22Rv1 (cell line): ENCODE measurements around the gene TWIST2.

Experiments
- H3K27ac ChIP-seq: fragments of 450-650 bp; 2 replicates; pipeline ENCODE4 v1.5.1; 2017
- ZFX ChIP-seq: fragments of 450-650 bp; IDR thresholded peaks from 2 replicates; pipeline ENCODE4 v1.6.1; 2017; ENCODE audit warnings: antibody characterized with exemption, borderline replicate concordance
- TF ChIP-seq, protein P1 (sequence below): fragments of 450-650 bp; IDR thresholded peaks from 2 replicates; pipeline ENCODE4 v1.5.1; 2017; ENCODE audit warnings: mild to moderate bottlenecking

The TWIST2 gene

DNA sequence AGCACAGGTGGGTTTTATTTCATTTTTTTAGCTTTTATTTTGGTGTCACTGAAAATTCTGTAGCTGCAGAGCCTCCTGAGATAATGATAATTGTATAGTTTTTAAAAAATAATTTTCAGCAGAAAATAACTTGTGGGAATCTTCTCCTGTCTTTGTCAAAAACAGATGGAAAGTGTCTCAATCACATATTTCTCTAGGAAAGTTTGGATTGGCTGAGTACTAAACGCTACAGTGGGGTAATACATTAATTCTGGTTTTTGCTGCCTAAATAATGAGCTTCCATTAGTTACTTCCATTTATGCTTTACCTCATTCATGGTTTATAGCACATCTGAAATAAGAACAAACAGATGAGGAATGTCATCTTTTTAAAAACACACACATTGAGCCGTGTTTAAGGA is 2.2 kb downstream of the TWIST2 start:
- no peak for TF ChIP-seq ZFX
- TF ChIP-seq, protein P1, sequence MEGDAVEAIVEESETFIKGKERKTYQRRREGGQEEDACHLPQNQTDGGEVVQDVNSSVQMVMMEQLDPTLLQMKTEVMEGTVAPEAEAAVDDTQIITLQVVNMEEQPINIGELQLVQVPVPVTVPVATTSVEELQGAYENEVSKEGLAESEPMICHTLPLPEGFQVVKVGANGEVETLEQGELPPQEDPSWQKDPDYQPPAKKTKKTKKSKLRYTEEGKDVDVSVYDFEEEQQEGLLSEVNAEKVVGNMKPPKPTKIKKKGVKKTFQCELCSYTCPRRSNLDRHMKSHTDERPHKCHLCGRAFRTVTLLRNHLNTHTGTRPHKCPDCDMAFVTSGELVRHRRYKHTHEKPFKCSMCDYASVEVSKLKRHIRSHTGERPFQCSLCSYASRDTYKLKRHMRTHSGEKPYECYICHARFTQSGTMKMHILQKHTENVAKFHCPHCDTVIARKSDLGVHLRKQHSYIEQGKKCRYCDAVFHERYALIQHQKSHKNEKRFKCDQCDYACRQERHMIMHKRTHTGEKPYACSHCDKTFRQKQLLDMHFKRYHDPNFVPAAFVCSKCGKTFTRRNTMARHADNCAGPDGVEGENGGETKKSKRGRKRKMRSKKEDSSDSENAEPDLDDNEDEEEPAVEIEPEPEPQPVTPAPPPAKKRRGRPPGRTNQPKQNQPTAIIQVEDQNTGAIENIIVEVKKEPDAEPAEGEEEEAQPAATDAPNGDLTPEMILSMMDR = no peak
- no peak overlapping the region for H3K27ac ChIP-seq

DNA sequence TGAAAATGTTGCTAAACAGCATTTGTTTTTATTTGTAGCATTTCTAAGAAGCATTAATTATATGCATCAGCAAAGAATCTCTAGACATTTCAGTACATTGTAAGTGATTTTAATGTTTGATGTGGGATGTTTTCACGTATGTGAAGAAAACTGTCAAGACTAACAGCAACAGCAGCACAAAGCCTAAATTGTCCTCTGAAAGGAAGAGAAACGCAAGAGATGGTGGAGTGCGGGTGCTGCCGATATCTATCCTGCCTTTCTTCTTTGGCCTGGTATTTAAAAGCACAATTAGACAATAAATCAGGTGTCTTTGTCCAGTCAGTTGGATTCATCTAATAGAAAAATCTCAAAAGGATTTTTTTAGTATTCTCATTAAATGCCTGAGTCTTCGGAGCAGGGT is 3.1 kb downstream of the TWIST2 start:
- H3K27ac ChIP-seq = no peak overlapping the region
- no peak for TF ChIP-seq ZFX

DNA sequence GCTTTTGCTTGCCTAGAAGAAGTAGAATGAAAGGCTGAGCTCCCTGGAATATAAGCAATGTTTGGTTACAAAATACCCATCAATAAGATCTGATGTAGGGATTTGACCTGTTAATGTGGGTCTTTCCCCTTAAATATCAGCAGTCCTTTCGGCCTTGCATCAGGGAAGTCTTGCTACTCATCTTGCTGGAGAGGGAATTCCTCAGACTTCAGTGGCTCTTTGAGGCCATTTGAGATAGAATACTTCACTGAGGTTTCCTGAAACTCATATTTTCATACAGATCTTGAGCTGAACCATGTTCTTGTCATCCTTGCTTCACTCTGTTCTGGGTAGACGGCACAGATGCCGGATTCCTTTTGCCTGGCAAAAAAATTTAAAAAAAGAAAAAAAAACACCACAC is 3.9 kb downstream of the TWIST2 start:
- no peak overlapping the region for H3K27ac ChIP-seq
- TF ChIP-seq, protein P1 = no peak
- TF ChIP-seq ZFX = no peak

DNA sequence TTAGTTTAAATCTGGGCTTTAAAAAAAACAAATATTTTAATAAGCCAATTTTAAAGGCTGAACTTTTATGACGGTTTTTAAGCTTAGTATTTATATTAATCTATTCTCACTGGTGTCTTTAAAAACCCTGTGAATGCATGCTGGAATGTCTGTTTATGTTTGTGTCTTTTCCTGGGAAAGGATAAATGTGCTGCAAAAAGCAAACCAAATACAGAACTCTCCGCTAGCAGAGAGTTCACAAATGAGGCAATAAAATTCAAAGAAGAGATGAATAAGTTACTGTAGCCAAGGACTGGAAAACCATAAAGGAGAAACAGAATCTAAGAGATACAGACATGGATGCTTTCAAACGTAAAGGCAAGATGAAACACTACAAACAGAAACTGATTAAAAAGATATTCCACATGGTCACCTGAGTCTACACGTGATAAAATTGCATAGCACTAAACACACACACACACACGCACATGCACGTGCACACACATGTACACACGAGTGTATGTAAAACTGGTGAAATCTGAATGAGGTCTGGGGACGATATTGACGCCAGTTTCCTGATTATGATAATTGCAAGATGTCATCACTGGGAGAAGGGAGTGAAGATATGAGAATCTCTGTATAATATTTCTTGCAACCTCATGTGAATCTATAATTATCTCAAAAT is 4.5 kb downstream of the TWIST2 start:
- TF ChIP-seq, protein P1 = no peak
- TF ChIP-seq ZFX = no peak
- H3K27ac ChIP-seq = no peak overlapping the region

DNA sequence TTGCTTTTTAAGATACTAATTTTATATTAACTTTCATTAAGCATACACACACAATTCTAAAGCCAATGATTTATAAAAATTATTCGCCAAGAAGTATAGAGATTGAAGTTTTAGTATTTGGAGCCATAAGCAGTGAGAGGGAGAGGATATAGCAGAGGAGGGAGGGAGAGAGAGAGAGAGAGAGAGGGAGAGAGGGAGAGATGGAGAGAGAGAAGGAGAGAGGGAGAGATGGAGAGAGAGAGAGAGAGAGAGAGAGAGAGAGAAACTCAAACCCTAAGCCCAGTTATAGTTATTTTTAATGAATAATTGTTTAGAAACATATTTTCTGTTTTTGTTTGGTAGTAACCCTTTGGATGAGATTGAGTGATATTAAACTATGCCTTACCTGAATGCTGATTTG is 5.3 kb downstream of the TWIST2 start:
- no peak for TF ChIP-seq ZFX
- TF ChIP-seq, protein P1 = no peak

DNA sequence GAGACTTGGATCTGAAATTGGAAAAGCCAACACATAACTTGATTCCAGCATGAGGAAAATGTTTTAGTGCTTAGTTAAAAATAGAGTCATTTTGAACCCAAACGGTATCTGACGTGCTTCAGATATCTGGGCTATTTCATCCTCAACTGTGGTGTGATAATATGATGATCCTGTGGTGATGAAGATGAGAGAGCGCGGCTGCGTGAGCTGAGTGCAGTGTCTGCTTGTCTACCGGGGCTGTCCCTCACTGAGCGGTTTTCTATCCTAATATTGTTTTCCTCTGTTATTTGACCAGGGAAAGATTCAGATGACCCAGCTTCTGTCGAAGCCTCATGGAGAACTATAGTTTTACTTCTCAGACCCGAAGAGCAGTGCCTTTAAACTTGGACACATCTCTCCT is 5.8 kb downstream of the TWIST2 start:
- TF ChIP-seq, protein P1 = no peak
- no peak for TF ChIP-seq ZFX
- H3K27ac ChIP-seq = no peak overlapping the region

More for the DNA sequence above, 5.3 kb downstream of the TWIST2 start:
- no peak overlapping the region for H3K27ac ChIP-seq

DNA sequence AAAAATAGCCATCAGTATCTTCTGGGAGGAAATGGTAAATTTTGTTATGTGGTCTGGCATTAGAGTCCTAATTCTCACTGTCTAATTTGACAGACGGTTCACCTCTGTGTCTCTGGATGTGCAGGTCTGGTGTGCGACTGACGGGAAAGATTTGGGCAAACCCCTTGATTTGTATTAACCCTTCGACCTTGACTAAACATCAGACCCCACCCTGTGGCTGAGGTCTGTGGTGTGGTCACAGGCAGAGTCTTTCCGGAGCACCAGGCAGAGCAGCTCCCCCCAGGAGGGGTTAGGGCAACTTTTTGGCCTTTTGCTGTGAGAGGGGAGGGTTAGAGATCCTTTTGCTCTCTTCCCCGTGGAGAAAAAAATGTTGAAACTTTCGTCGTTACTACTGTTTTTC is 6.4 kb downstream of the TWIST2 start:
- no peak for TF ChIP-seq ZFX
- TF ChIP-seq, protein P1 = no peak
- H3K27ac ChIP-seq = no peak overlapping the region
